Right cardiac atrium (tissue), 5 donors: Measurements from ENCODE around the gene LRP1. TPM values are rescaled to one million over a fixed set of nuclear protein-coding genes. Genes with fewer than 3 reads are reported as not detected.

ENCODE experiments used
- ATAC-seq, 2 donors: fragments of 200-7000 bp; cut with Tn5 transposase; one replicate each; pipeline versions ENCODE4 v1.8.0 to v1.9.1; 2020; ENCODE audit warnings: moderate library complexity in 2 of 2, mild to moderate bottlenecking in 1 of 2
- DNase-seq, 3 donors: peaks; one replicate each; pipeline ENCODE4 v3.0.0-alpha.2; 2020
- H3K27ac ChIP-seq: one replicate; pipeline ENCODE4 v1.5.1; 2013; ENCODE audit warnings: mild to moderate bottlenecking, low read length, control low read depth, moderate library complexity
- H3K27me3 ChIP-seq: one replicate; pipeline ENCODE4 v1.6.1; 2013; ENCODE audit not compliant: control insufficient read depth, insufficient read depth
- H3K4me1 ChIP-seq: one replicate; pipeline ENCODE4 v1.6.1; 2013; ENCODE audit warnings: low read length; ENCODE audit not compliant: control insufficient read depth, insufficient read depth
- H3K4me3 ChIP-seq: one replicate; pipeline ENCODE4 v1.5.1; 2013; ENCODE audit warnings: low read length, control low read depth
- H3K9me3 ChIP-seq: one replicate; pipeline ENCODE4 v1.6.1; 2013; ENCODE audit warnings: low read length; ENCODE audit not compliant: control insufficient read depth
- WGBS: extraction: QIAGEN DNeasy Blood & Tissue Kit; methylation state at CpG from one replicate; pipeline ENCODE4 v1.1.7; 2013; 5-methylcytosine and 5-hydroxymethylcytosine counted together
- intact Hi-C, 4 donors: fragments of 100-400 bp; cut with DNase I; formaldehyde crosslinking; loops; one replicate each; pipeline versions ENCODE4 v1.11.0 to v1.14.0; 2022 to 2023
- polyA plus RNA-seq: library from polyadenylated mRNA; stranded (reverse); fragments of 200-250 nt; gene quantifications from one replicate; pipeline ENCODE4 v1.2.3, GENCODE V29; 2013
- total RNA-seq, 4 donors: library from RNA; stranded (reverse); fragmentation: NEBNext Ultra II Directional; extraction: Animal tissue kit (Norgen Biotek cat#: 25700); gene quantifications; one replicate each; pipeline ENCODE4 v1.2.1, GENCODE V29; 2021
- donor health status: healthy with polysubstance abuse.
- donor health status: DM: no; HTN: yes; CAD: no.
- donor health status: DM: no; HTN: no; CAD: no.
- donor health status: DM: no; HTN: yes; CAD: no; lungs with severe emphysema.
- donor health status: DM: yes; HTN: yes; CAD: no.

Gene LRP1
- total and polyA plus RNA-seq, 5 donors, result 55.0 to 181 (median 140) TPM

- H3K4me1 ChIP-seq, result peaks cover 6% of the 10 kb centered on the region
- intact Hi-C loops, result no loop called here
Observed at GRCh38 chr12:57158665-57159064, 30.4 kb downstream of the LRP1 start.

GRCh38 chr12:57159311-57159710 is 31.0 kb downstream of the LRP1 start:
- H3K27ac ChIP-seq, result no peak overlapping the region
- 75% methylated on average over 4 of the region's 4 CpGs for WGBS
- intact Hi-C loops, result no loop called here
- H3K4me1 ChIP-seq, result peaks cover 6% of the 10 kb centered on the region
- DNase-seq, result peak in 2 of 3 donors; percentile 41 to 47
- ATAC-seq, result peak in 1 of 2 donors; percentile 3
- H3K4me3 ChIP-seq, result no peak overlapping the region
- H3K27me3 ChIP-seq, result no peaks in the 10 kb centered on the region
- no peaks in the 10 kb centered on the region for H3K9me3 ChIP-seq

More at GRCh38 chr12:57158665-57159064, 30.4 kb downstream of the LRP1 start:
- 47% methylated on average over 4 of the region's 4 CpGs for WGBS
- Histone ChIP-seq H3K27ac (no peak overlapping the region), H3K27me3 (no peaks in the 10 kb centered on the region), H3K4me3 (no peak overlapping the region), H3K9me3 (no peaks in the 10 kb centered on the region)
- DNase-seq (peak in 2 of 3 donors; percentile 69 to 73), ATAC-seq (peak; percentile 15 to 50)

DNA sequence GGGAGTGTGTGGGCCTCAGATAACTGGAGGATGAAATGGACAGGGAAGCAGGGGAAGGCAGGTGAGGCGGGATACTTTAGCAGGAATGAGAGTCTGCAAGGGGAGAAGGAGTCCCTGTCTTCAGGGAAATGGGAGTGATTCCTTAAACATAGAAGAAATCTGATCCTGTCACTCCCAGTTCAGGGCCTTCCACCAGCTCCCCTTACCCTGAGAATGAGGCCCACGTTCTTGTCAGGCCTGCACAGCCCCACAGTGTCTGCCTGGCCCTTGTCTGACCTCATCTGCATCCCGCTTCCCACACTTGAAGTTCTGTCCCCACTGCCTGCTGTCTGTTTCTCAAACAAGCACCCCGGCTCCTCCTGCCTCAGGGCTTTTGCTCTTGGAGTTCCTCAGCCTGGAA is 31.8 kb downstream of the LRP1 start:
- H3K27me3 ChIP-seq, result no peaks in the 10 kb centered on the region
- no peaks in the 10 kb centered on the region for H3K9me3 ChIP-seq
- WGBS, result 86% methylated on average over 4 of the region's 4 CpGs
- intact Hi-C loops, result no loop called here
- peaks cover 6% of the 10 kb centered on the region for H3K4me1 ChIP-seq
- no peak for ATAC-seq
- no peak overlapping the region for H3K4me3 ChIP-seq
- DNase-seq, result peak in 1 of 3 donors; percentile 13
- no peak overlapping the region for H3K27ac ChIP-seq

DNA sequence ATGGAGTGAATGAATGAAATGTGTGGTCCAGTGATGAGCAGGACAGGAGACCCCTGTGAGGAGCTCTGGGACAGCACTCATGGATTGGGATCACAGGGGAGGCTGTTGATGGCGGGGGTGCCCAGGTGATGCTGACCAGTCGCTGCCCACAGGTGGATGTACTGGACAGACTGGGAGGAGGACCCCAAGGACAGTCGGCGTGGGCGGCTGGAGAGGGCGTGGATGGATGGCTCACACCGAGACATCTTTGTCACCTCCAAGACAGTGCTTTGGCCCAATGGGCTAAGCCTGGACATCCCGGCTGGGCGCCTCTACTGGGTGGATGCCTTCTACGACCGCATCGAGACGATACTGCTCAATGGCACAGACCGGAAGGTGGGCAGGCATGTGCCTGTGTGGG is 32.5 kb downstream of the LRP1 start:
- H3K9me3 ChIP-seq, result no peaks in the 10 kb centered on the region
- no peak overlapping the region for H3K4me3 ChIP-seq
- no peak overlapping the region for H3K27ac ChIP-seq
- DNase-seq, result peak in 2 of 3 donors; percentile 38 to 52
- peaks cover 6% of the 10 kb centered on the region for H3K4me1 ChIP-seq
- intact Hi-C loops, result no loop called here
- no peaks in the 10 kb centered on the region for H3K27me3 ChIP-seq
- ATAC-seq, result no peak
- 95% methylated on average over 14 of the region's 14 CpGs for WGBS

DNA sequence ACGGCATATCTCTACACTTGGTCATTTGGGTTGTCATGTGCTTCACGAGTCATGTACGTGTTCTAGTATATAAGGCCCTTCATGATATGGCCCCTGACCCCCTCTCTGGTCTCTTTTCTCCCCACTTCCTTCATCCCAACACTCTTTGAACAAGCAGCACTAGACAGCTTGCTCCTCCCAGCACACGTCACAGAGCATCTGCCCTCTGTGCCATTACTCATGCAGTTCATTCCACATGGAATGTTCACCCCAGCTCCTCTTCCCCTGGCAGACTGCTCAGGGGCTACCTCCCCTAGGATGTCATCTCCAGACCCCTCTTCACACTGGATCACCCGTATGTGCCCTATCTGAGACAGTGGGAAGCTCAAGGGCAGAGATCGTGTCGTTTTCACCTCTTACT is 33.2 kb downstream of the LRP1 start:
- no peak for ATAC-seq
- H3K4me1 ChIP-seq, result peaks cover 6% of the 10 kb centered on the region
- no peak overlapping the region for H3K4me3 ChIP-seq
- intact Hi-C loops, result no loop called here
- 85% methylated on average over 7 of the region's 7 CpGs for WGBS
- no peaks in the 10 kb centered on the region for H3K9me3 ChIP-seq
- no peak for DNase-seq
- no peaks in the 10 kb centered on the region for H3K27me3 ChIP-seq
- no peak overlapping the region for H3K27ac ChIP-seq

GRCh38 chr12:57162553-57163125 is 34.4 kb downstream of the LRP1 start:
- Histone ChIP-seq H3K27me3 (no peaks in the 10 kb centered on the region), H3K9me3 (no peaks in the 10 kb centered on the region), H3K4me1 (peaks cover 6% of the 10 kb centered on the region), H3K4me3 (no peak overlapping the region), H3K27ac (no peak overlapping the region)
- DNase-seq, result peak in 2 of 3 donors; percentile 65 to 69
- no peak for ATAC-seq
- intact Hi-C loops, result no loop called here
- WGBS, result 91% methylated on average over 8 of the region's 8 CpGs

DNA sequence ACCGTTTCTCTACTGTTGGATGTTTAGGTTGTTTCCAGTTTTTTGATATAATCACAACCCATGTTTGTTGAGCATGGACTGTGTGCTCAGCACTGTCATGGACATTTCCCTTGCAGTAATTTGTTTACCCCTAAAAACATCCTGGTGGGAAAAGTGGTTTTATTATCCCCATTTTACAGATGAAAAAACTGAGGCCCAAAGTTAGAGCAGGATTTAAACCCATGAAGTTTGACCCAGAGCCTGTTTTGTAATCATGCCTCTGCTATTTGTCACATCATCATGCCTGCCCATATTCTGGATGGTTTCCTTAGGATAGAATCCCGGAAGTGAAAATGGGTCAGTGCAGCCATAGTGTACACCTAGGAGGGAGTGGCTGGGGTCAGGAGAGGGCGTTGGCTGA is 36.2 kb downstream of the LRP1 start:
- Histone ChIP-seq H3K4me1 (no peaks in the 10 kb centered on the region), H3K27ac (no peak overlapping the region), H3K9me3 (no peaks in the 10 kb centered on the region), H3K27me3 (no peaks in the 10 kb centered on the region), H3K4me3 (no peak overlapping the region)
- intact Hi-C loops, result no loop called here
- 85% methylated on average over 3 of the region's 3 CpGs for WGBS
- ATAC-seq (no peak), DNase-seq (no peak)

DNA sequence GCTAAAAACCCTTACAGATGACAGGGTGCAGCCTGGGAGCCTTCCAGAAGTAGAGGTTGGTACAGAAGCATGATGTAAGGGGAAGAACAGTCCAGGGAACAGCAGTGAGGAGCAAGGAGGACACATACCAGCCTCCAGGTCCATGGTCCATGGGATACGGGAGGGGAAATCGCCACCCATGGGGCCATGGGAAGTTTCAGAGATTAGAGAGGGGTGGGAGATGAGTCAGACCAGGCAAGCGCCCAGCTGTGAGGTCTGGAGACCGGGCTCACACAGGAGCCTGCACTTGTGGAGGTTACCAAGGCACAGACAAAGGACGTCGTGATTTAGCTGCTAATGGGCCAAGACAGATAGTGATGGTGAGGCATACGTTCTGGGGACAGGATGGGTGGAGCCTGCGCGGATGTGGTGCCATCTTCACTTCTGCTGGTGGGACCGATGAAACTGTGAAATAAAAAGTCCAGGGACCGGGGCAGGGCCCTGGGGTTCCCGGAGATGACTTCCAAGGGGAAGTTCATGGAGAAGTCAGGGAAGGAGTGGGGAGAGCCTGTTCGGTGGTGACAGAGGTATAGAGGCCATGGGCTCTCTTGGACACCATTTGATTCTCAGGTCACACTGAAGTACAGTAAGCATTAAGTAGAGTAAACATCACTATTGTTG is 36.8 kb downstream of the LRP1 start:
- ATAC-seq (no peak), DNase-seq (peak in 2 of 3 donors; percentile 30 to 46)
- Histone ChIP-seq H3K27me3 (no peaks in the 10 kb centered on the region), H3K4me3 (no peak overlapping the region), H3K4me1 (no peaks in the 10 kb centered on the region), H3K27ac (no peak overlapping the region), H3K9me3 (no peaks in the 10 kb centered on the region)
- WGBS, result 73% methylated on average over 13 of the region's 13 CpGs
- intact Hi-C loops, result no loop called here

DNA sequence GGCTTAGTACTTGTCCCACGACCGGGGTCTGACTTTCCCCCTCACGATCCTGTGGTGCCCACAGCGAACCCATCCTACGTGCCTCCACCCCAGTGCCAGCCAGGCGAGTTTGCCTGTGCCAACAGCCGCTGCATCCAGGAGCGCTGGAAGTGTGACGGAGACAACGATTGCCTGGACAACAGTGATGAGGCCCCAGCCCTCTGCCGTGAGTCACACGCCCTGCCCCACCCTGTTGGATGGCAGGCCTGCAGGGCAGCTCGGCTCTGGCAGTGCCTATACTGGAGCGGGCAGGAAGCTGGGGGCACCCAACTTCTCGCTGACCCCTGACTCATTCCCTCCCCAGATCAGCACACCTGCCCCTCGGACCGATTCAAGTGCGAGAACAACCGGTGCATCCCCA is 37.5 kb downstream of the LRP1 start:
- 88% methylated on average over 19 of the region's 19 CpGs for WGBS
- H3K4me1 ChIP-seq, result no peaks in the 10 kb centered on the region
- H3K27me3 ChIP-seq, result no peaks in the 10 kb centered on the region
- intact Hi-C loops, result no loop called here
- DNase-seq (peak in 2 of 3 donors; percentile 31 to 46), ATAC-seq (no peak)
- no peaks in the 10 kb centered on the region for H3K9me3 ChIP-seq
- H3K27ac ChIP-seq, result no peak overlapping the region
- H3K4me3 ChIP-seq, result no peak overlapping the region

- H3K27ac ChIP-seq, result no peak overlapping the region
- DNase-seq (peak in 2 of 3 donors; percentile 34 to 41), ATAC-seq (no peak)
- H3K4me1 ChIP-seq, result no peaks in the 10 kb centered on the region
- 72% methylated on average over 10 of the region's 10 CpGs for WGBS
- H3K9me3 ChIP-seq, result no peaks in the 10 kb centered on the region
- H3K27me3 ChIP-seq, result no peaks in the 10 kb centered on the region
- H3K4me3 ChIP-seq, result no peak overlapping the region
- intact Hi-C loops, result no loop called here
Observed at GRCh38 chr12:57166971-57167371, 38.7 kb downstream of the LRP1 start.

GRCh38 chr12:57168058-57168457 is 39.8 kb downstream of the LRP1 start:
- peak in 1 of 3 donors; percentile 57 for DNase-seq
- Histone ChIP-seq H3K9me3 (no peaks in the 10 kb centered on the region), H3K27ac (no peak overlapping the region), H3K4me3 (no peak overlapping the region), H3K4me1 (no peaks in the 10 kb centered on the region), H3K27me3 (no peaks in the 10 kb centered on the region)
- 79% methylated on average over 10 of the region's 10 CpGs for WGBS
- ATAC-seq, result no peak
- intact Hi-C loops, result no loop called here
